CD4-positive, alpha-beta T cell treated with Interleukin-17A for 4 hours (primary cell): ENCODE results near the gene ACTR1A.
A peak's percentile ranks its signal among the peaks of the same experiment; 100 is the strongest.
"Not testable (repeated sequence)": the region's sequence is repeated elsewhere in the genome, so short reads cannot be mapped to it uniquely, and the experiment has no call there.

ENCODE experiments used
- DNase-seq: peaks from one replicate; pipeline ENCODE4 v3.0.0-alpha.2; 2020; ENCODE audit warnings: mixed read lengths

Gene ACTR1A

DNA sequence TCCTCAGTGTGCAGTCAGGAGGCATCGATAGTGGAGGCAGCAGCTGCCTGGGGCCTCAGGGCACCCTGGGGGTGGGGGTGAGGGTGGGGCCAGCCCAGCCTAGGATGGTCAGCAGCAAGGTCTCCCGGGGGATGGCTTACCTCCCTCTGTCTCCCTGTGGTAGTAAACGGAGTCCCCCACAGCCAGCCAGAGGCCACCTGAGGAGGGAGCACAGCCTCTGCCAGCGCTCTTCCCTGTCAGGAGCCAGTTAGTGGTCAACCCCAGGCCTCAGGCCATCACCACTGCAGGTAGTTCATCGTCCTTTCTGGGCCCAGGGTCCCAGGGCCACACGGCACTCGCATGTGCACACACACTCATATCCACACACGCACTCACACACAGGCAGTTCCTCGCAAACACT, 22.1 kb downstream of the ACTR1A start:
- DNase-seq, result no peak

DNA sequence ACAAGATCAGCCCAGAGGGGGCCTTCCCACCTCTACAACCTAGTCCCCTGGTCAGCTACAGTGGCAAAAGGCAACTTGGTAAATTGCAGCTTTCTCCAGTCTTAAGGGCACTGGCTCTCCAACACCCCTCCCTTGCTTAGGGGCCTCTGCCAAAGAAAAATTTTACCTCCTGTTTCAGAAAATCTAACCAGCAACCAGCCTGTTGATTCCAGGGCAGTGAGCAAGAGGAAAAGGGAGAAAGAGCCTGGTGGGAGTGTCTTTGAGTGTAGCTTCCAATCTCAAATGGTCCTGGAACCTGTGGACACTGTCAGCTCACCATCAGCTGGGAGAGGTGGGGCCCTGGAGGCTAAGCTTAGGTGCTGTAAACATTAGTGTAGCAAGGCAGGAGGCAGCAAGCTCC, 22.9 kb downstream of the ACTR1A start:
- DNase-seq, result no peak

GRCh38 chr10:102476466-102477141, 25.9 kb downstream of the ACTR1A start:
- peak; percentile 37 for DNase-seq

DNA sequence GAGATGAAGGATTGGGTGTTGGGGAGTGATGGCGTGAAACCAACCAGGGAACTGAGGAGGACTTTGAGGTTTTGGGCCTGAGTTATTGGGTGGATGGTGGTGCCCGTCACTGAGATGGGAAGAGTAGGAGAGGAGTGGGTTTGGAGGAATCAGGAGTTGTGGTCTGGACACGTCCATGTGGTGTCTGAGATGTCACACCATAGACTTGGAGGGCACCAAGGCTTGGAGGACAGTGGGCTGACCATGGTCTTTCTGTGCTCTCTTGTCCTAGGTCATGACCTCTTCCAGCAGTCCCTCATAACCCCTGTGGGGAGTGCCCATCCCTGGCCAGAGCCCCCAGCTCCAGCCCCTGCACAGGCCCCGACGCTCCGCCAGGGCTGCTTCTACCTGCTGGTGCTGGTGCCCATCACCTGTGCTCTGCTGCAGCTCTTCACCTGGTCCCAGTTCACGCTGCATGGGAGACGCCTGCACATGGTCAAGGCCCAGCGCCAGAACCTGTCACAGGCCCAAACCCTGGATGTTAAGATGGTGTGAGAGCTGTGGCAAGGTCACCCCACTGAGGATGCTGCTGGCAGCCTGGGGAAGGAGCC, 27.0 kb downstream of the ACTR1A start:
- DNase-seq, result no peak

- DNase-seq, result peak; percentile 64
These were observed 28.8 kb downstream of the ACTR1A start for GRCh38 chr10:102473445-102474331.

- DNase-seq, result no peak
These were observed 31.6 kb downstream of the ACTR1A start for GRCh38 chr10:102470579-102471546.

GRCh38 chr10:102468683-102469082, 33.8 kb downstream of the ACTR1A start:
- no peak for DNase-seq

DNA sequence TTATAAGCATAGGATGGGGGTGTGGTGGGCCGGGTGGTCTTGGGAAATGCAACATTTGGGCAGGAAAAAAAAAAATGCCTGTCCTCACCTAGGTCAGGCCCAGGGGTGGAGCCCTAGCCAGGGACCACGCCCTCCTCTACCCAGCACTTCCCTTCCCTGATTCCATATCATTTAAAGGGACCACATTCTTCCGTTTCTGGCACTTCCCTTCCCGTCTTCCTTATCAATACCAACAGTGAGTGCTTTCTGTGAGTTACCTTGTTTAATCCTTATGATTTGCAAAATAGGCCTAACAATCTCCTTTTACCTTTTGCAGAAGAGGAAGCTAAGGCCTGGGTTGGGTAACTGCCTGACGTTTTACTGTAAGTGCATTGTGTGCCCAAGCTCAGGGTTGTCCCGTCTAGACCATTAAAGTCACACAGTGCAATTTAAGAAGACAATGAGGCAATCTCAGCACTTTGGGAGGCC, 34.5 kb downstream of the ACTR1A start:
- no peak for DNase-seq

DNA sequence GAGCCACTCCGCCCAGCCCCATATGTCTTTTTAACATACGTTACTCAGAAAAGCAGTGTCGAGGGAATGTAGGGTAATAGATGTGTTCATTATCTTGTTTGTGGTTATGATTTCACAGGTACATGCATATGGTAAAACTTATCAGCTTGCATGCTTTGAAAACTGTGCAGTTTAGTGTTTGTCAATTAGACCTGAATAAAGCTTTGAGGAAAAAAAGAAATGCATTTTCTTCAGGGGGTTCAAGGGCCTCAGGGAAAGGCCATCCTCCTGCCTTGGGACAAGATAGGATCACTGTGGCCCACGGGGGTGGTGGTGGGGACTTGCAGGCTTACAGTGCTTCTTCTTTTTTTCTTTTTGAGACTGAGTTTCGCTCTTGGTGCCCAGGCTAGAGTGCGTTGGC, 35.2 kb downstream of the ACTR1A start:
- DNase-seq, result no peak

GRCh38 chr10:102465466-102465865, 37.0 kb downstream of the ACTR1A start:
- no peak for DNase-seq

GRCh38 chr10:102463983-102464382, 38.5 kb downstream of the ACTR1A start:
- DNase-seq, result no peak

GRCh38 chr10:102462512-102463054, 39.9 kb downstream of the ACTR1A start:
- no peak for DNase-seq

DNA sequence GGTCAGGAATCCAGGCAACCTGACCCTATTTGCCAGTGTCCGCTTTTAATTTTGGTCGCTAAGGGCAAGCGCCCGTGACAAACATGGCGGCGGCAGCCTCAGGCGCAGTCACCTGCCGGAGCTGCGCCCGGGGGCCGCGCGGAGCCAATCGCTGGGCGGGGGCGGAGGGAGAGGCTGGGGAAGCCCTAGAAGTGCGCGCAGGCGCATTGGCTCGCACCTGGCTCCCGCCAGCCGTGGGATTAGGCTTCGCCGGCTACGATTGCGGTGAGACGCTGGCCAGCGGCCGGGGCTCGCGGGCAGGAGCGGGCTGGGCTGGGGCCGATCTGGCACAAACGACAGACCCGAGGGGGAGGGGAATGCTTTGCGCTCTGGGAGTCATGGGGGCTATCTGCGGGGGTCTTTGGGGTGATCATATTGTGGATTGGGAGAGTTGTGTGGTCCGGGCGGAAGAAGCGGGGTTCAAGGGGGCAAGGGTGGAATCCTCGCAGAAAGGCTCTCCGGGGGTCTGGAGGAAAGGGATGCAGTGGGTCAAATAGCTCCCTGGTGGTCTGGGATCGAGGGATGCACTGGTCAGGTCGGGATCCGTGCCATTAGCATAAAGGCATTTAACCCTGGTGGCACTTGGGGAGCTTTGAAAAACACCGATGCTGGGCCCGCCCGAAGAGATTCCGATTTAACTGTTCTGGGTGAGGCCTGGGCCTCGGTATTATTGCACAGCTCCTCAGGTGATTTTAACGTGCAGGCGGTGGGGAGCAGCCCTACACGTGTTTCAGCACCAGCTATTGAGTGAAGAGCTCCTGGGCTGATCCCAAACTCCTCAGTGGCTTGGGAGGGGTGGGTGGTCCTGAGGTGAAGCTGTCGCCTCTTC, 41.1 kb downstream of the ACTR1A start:
- DNase-seq, result peak; percentile 96

GRCh38 chr10:102460836-102461186, 41.7 kb downstream of the ACTR1A start:
- peak; percentile 25 for DNase-seq

DNA sequence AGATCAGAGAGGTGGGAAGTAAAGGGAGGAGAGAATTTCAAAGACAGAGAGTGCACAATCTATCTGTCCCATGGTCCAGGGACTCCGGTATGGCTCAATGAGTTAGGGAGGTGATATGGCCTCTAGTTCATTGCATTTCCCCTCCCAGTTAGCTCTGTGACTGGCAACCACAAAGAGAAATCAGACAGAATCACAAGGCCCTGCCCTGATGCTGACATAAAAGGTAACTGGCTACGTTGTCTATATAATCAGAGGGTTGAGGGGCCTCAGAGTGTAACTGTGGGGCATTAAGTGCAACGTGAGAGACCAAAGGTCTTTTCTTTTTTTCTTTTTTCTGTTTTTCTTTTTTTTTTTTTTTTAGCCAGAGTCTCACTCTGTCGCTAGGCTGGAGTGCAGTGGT, 43.9 kb downstream of the ACTR1A start:
- DNase-seq, result no peak

GRCh38 chr10:102457591-102458150, 44.8 kb downstream of the ACTR1A start:
- no peak for DNase-seq

GRCh38 chr10:102455893-102456471, 46.5 kb downstream of the ACTR1A start:
- no peak for DNase-seq

GRCh38 chr10:102454662-102455487, 47.6 kb downstream of the ACTR1A start:
- DNase-seq, result not testable (repeated sequence)

DNA sequence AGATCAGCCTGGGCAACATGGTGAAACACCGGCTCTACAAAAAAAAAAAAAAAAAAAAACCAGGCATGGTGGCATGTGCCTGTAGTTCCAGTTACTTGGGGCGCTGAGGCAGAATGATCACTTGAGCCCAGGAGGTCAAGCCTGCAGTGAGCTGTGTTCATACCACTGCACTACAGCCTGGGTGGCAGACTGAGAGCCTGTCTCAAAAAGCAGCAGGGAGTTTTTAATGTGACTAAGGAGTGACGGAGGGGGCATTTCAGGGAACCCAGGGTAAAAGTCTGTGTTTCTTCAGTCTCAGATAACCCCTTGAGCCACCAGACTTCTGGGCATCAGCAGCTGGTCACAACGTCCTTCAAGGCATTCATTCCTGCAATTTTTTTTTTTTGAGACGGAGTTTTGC, 49.0 kb downstream of the ACTR1A start:
- no peak for DNase-seq
